Body of pancreas (tissue), 4 donors: ENCODE data around the gene AAGAB. TPM values are rescaled to one million over a fixed set of nuclear protein-coding genes. Genes with fewer than 3 reads are reported as not detected.

Experiments
- ATAC-seq: fragments of 150-250 bp; one replicate; pipeline ENCODE4 v1.9.1; 2016
- DNase-seq, 4 donors: peaks; one replicate each; pipeline ENCODE4 v3.0.0-alpha.2; 2019
- H3K27ac ChIP-seq, 4 donors: fragments of 200-600 bp; sonication (generic); 1 replicate in 3 of 4; 2 replicates in 1 of 4; pipeline versions ENCODE4 v1.5.1 to v1.6.1; 2016 to 2019; ENCODE audit warnings: mild to moderate bottlenecking in 1 of 4, mixed read lengths in 1 of 4, moderate library complexity in 1 of 4
- H3K27me3 ChIP-seq, 2 donors: fragments of 200-600 bp; sonication (generic); one replicate each; pipeline ENCODE4 v1.6.0; 2016; ENCODE audit warnings: mild to moderate bottlenecking in 1 of 2
- H3K36me3 ChIP-seq, 2 donors: fragments of 200-600 bp; sonication (generic); replicated peaks in 1 of 2; 2 replicates each; pipeline ENCODE4 v1.5.1; 2016; ENCODE audit warnings: low read depth in 2 of 2; ENCODE audit not compliant: insufficient read depth in 1 of 2
- H3K4me1 ChIP-seq: fragments of 200-600 bp; sonication (generic); one replicate; pipeline ENCODE4 v1.6.0; 2016
- H3K4me3 ChIP-seq, 2 donors: fragments of 200-600 bp; sonication (generic); 1 replicate in 1 of 2; 2 replicates in 1 of 2; pipeline ENCODE4 v1.5.1; 2016 to 2019
- H3K9me3 ChIP-seq, 3 donors: fragments of 200-600 bp; sonication (generic); 1 replicate in 2 of 3; 2 replicates in 1 of 3; pipeline ENCODE4 v1.5.1; 2016
- CTCF ChIP-seq, 7 experiments: fragments of 450-650 bp in 4 of 7; fragments of 200-600 bp in 3 of 7; sonication (generic) in 3 of 7; IDR thresholded peaks; one replicate each; pipeline ENCODE4 v1.5.1; 2016 to 2019; ENCODE audit warnings: antibody characterized with exemption in 7 of 7
- POLR2A ChIP-seq, 3 donors: fragments of 450-650 bp; IDR thresholded peaks; one replicate each; pipeline ENCODE4 v1.6.1; 2016; ENCODE audit warnings: antibody characterized with exemption in 3 of 3, mild to moderate bottlenecking in 2 of 3
- WGBS, 2 donors: methylation state at CpG; one replicate each; pipeline ENCODE4 v1.1.5; 2017; 5-methylcytosine and 5-hydroxymethylcytosine counted together
- intact Hi-C: fragments of 100-400 bp; cut with DNase I; formaldehyde crosslinking; loops from one replicate; pipeline ENCODE4 v1.15.1; 2023
- total RNA-seq, 2 donors: library from RNA; depleted of rRNA; stranded (reverse); fragments of >200 nt; gene quantifications; one replicate each; pipeline ENCODE4 v1.1.0, GENCODE V29; 2016

The AAGAB gene
- total RNA-seq, 2 donors from 2014 or later, result 12.5 to 13.5 TPM

GRCh38 chr15:67163180-67163579, 91.3 kb downstream of the AAGAB start:
- DNase-seq (no peak), ATAC-seq (no peak)
- intact Hi-C loops, result no loop called here
- H3K27me3 ChIP-seq, result no peaks in the 10 kb centered on the region
- peaks cover 0 to 3% of the 10 kb centered on the region in 2 donors for H3K36me3 ChIP-seq
- WGBS, 2 donors, result 98 to 100% methylated on average over 6 of the region's 6 CpGs
- no peak overlapping the region for H3K4me3 ChIP-seq
- H3K27ac ChIP-seq, result no peak overlapping the region
- TF ChIP-seq POLR2A (IDR thresholded peaks at IDR 0.05) (no peak), CTCF (IDR thresholded peaks at IDR 0.05) (no peak)
- H3K4me1 ChIP-seq, result peaks cover 17% of the 10 kb centered on the region
- H3K9me3 ChIP-seq, result no peaks in the 10 kb centered on the region

- TF ChIP-seq POLR2A (IDR thresholded peaks at IDR 0.05) (no peak), CTCF (IDR thresholded peaks at IDR 0.05) (no peak)
- ATAC-seq (no peak), DNase-seq (no peak)
- no peaks in the 10 kb centered on the region for H3K9me3 ChIP-seq
- peaks cover 7% of the 10 kb centered on the region for H3K4me1 ChIP-seq
- intact Hi-C loops, result no loop called here
- H3K4me3 ChIP-seq, result no peak overlapping the region
- no peak overlapping the region for H3K27ac ChIP-seq
- no peaks in the 10 kb centered on the region for H3K27me3 ChIP-seq
- H3K36me3 ChIP-seq, result peaks cover 0 to 1% of the 10 kb centered on the region in 2 donors
- WGBS, 2 donors, result 69 to 82% methylated on average over 4 of the region's 4 CpGs
Observed at GRCh38 chr15:67161881-67162280, 92.6 kb downstream of the AAGAB start.

- Histone ChIP-seq H3K27me3 (no peaks in the 10 kb centered on the region), H3K9me3 (no peaks in the 10 kb centered on the region), H3K4me3 (no peak overlapping the region), H3K36me3 (no peaks in the 10 kb centered on the region), H3K4me1 (peaks cover 7% of the 10 kb centered on the region), H3K27ac (no peak overlapping the region)
- ATAC-seq, result no peak
- WGBS, 2 donors, result 85 to 86% methylated on average over 5 of the region's 5 CpGs
- no peak for DNase-seq
- intact Hi-C loops, result no loop called here
- no peak for TF ChIP-seq POLR2A (IDR thresholded peaks at IDR 0.05)
- TF ChIP-seq CTCF (IDR thresholded peaks at IDR 0.05), result no peak
Observed at GRCh38 chr15:67161412-67161811, 93.0 kb downstream of the AAGAB start.

- TF ChIP-seq POLR2A (IDR thresholded peaks at IDR 0.05) (no peak), CTCF (IDR thresholded peaks at IDR 0.05) (no peak)
- H3K4me3 ChIP-seq, result no peak overlapping the region
- H3K27ac ChIP-seq, result no peak overlapping the region
- H3K9me3 ChIP-seq, result no peaks in the 10 kb centered on the region
- peaks cover 11% of the 10 kb centered on the region for H3K4me1 ChIP-seq
- no peaks in the 10 kb centered on the region for H3K27me3 ChIP-seq
- intact Hi-C loops, result no loop called here
- ATAC-seq (no peak), DNase-seq (no peak)
- WGBS, 2 donors, result 72 to 83% methylated on average over 6 to 7 of the region's 7 CpGs
- no peaks in the 10 kb centered on the region for H3K36me3 ChIP-seq
Observed at GRCh38 chr15:67158367-67158766, 96.1 kb downstream of the AAGAB start.

GRCh38 chr15:67157521-67158252, 96.8 kb downstream of the AAGAB start:
- Histone ChIP-seq H3K27ac (no peak overlapping the region), H3K4me3 (no peak overlapping the region), H3K9me3 (no peaks in the 10 kb centered on the region), H3K4me1 (peaks cover 16% of the 10 kb centered on the region), H3K36me3 (no peaks in the 10 kb centered on the region), H3K27me3 (no peaks in the 10 kb centered on the region)
- WGBS, 2 donors, result 81 to 95% methylated on average over 8 of the region's 8 CpGs
- TF ChIP-seq POLR2A (IDR thresholded peaks at IDR 0.05) (no peak), CTCF (IDR thresholded peaks at IDR 0.05) (no peak)
- ATAC-seq (no peak), DNase-seq (no peak)
- intact Hi-C loops, result no loop called here
